Right renal pelvis (tissue), 4 donors: Measurements from ENCODE around the gene CCDC192. TPM values are rescaled to one million over a fixed set of nuclear protein-coding genes. Genes with fewer than 3 reads are reported as not detected.

Experiments used
- DNase-seq, 4 donors: peaks; one replicate each; pipeline ENCODE4 v3.0.0-alpha.2; 2013; ENCODE audit warnings: low read depth in 4 of 4, low spot score in 3 of 4, missing footprints in 1 of 4
- polyA plus RNA-seq, 4 donors: library from polyadenylated mRNA; unstranded; fragments of 120-200 nt; gene quantifications; one replicate each; pipeline ENCODE4 v1.2.1, GENCODE V29; 2013; ENCODE audit not compliant: insufficient read length in 4 of 4

The CCDC192 gene
- polyA plus RNA-seq, 4 donors: 0.79 to 1.2 (median 1.0) TPM

DNA sequence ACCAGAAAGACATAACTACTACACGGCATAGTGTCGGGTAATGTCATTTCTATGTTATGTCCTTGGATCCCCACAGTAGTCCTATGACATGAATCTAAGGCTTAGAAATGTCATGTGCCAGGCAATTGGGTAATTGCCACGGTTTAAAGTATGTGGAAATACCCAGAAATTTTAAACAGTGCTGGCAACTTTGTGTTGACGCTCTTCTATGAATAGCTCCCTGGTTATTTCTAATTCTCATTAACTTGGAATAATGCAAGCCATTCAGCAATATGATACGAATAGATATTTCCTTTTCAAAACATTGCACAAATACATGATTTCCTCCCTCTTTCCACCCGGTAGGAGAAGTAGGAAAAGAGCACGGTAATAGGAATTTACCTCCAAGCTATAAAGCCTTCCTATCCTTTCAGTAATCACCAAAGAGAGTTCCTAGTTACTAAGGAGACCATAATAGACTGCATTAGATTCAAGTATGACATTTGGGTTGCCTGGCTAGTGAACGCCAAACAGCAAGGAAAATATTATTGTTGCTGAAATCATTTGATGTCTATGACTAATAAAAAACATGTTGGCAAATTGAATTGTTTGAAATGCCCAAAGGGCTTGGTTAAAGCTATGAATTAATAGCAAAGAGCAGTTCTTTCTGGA lies 168.4 kb downstream of the CCDC192 start:
- no peak for DNase-seq

DNA sequence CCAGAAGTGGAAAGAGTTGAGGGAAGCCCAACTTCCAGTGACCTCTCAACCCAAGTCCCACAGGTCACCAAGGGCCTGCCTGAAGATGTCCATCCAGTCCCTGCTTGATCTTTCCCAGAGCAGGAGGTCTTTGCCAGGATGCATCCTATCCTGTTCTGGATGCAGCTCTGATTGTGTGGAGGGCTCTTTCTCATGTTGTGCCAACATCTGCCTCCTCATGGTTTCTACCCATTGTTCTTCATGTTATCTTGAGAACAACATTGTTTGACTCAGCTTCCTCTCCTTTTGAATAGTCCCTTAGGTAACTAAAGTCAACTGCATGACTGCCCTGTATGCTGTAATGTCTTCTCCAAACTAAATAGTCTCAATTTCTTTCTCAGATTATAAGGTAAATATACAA lies 169.3 kb downstream of the CCDC192 start:
- no peak for DNase-seq

DNA sequence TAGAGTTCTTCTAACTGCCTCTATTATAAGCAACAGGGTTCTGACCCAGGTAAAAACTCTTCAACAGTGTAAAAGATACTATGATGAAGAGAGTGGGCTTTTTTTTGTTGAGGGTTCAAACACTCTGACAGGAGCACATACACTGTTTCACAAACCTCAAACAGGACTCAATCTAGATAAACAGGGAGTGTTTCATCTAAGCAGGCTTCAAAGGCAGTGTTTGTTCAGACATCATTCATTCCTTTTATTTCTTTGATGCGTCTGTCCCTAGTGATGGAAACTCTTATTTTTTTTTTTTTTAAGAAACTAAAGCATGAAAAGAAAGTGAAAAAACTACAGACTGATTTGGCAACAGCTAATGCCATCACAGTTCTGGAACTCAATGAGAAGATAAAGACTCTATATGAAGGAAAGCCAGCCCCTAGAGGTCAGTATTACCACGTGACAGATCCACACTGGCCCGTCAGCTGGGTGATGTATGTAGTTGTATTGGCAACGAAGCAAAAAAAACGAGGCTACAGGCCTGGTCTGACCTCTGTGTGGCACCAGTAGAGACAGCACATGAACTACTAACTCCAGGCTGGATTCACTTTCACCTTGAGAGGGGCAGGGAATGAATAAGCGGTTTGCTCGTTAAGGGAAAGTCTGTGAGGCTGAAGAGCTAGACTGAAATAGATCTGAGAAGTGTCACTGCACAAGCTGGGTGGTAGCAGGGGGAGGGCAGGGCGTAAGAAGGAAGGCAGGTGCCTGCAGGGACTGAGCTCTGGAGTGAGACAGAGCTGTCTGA lies 172.2 kb downstream of the CCDC192 start:
- DNase-seq: peak; percentile 50 to 63 (median 54)

DNA sequence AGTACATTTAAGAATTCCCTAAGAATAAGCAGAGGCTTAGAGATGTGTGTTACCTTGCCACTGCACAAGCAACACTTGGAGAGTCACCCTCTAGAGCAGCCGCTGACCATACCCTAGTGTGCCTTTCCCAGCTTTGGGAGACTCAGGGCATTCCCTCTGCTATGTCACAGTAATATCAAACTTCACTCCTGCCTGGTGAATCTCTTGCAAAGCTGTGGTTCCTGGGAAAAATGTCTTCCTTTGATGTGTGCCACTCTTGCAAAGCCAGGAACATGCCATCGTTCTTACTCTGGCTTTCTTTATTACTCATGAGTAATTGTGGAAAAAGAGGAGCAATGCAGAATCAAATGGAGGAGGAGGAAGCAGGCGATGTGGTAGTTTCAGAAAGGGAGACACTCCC lies 173.2 kb downstream of the CCDC192 start:
- no peak for DNase-seq

DNA sequence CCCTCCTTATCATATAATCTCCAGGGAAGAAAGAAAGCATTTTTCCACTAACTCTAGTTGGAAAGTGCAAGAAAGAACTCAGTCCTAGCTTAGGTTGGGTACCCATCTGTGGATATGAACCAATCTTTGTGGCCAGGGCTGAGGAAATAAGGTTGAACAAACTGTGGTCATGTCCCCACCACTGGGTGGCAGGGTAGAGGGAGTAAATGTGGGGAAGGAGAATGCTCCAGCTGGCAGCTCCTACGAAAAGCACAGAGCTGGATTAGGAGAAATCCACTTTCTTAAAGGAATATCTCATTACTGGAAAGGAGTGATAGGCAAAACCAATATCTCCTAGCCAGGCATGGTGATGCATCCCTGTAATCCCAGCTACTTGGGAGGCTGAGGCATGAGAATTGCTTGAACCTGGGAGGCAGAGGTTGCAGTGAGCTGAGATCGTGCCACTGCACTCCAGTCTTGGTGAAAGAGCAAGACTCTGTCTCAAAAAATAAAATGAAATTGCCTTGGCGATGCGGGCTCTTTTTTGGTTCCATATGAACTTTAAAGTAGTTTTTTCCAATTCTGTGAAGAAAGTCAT lies 175.1 kb downstream of the CCDC192 start:
- no peak for DNase-seq

DNA sequence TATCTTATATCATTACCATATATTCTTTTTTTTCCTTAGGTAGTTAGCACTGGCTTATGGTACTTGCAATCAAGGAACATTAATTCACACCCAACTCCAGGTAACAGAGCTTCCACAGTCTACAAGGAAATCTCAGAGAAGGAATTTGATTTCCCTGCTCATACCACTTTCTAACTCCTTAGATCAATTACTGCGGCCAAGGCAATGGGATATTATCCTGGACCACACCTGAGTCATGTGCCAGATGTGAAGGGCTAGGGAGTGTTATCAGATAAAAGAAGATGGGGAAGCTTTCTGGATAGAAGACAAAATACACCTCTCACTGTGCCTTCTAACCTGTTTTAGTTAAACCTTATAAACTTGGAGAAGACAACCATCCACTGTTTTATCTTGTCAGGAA lies 181.2 kb downstream of the CCDC192 start:
- no peak for DNase-seq

DNA sequence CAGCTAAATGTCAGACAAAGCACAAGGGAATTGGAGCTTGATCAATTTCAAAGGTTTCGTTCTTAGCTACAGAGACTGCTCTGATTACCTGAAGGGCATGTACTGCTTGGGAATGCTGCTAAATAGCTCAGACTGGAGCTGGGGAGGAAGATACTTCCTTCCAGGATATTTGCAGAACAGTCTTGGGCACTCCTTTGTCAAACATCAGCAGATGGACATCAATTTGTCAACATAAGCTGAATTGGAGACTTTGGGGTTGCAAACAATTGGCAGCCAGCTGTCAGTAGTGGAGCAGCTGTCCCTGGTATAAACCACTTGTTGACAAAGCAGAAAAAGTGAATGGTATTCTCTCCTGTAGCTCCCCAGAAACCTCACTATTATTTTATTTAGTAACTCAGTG lies 182.0 kb downstream of the CCDC192 start:
- no peak for DNase-seq

DNA sequence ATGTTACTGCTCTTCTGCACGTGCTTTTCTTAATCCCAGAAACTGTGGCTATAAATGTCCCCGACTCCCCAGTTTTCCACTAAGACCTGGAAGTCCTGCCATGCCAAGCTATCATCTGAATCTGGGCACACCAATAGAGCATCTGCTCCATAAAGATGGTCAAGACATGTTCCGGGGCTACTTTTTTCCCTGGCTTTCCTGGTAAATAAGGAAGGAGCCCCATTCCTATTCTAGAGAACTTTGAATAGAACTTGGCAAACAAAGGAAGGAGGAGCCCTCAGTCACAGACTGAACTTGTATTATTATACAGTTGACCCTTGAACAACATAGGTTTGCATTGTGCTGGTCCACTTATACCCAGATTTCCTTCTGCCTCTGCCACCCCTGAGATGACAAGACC lies 182.9 kb downstream of the CCDC192 start:
- DNase-seq: no peak

DNA sequence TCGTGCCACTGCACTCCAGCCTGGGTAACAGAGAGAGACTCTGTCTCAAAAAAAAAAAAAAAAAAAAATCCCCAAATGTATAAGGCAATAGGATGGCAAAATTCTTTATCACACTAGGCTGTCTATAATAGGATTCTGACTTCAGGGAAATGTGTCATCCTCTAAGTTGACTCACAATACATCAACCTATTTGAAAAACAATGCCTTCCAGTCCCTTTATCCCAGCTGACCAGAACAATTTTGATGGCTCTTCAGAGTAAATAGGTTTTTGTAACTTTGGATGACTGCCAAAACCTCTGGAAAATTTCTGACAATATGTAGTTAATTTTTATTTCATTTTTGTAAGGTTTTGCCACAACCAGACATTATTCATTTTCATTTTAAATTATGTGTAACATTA lies 184.1 kb downstream of the CCDC192 start:
- DNase-seq: no peak

DNA sequence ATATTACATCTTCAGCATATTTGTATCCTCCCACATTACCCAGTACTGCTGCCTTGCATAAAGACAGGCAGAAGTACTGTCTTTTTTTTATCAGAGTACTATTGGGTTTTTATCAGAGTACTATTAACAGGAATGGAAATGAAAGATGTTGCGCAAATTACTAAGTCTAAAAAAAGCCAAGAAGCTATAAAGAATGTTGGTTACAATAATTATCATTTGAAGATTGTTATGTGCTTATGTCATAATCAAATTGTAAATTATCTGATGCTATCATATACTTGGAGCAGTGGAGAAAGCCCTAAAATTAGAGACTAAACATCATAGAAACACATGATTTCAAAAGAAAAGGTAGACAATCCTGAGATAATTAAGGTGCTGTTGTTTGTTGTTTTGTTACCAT lies 188.8 kb downstream of the CCDC192 start:
- DNase-seq: no peak

DNA sequence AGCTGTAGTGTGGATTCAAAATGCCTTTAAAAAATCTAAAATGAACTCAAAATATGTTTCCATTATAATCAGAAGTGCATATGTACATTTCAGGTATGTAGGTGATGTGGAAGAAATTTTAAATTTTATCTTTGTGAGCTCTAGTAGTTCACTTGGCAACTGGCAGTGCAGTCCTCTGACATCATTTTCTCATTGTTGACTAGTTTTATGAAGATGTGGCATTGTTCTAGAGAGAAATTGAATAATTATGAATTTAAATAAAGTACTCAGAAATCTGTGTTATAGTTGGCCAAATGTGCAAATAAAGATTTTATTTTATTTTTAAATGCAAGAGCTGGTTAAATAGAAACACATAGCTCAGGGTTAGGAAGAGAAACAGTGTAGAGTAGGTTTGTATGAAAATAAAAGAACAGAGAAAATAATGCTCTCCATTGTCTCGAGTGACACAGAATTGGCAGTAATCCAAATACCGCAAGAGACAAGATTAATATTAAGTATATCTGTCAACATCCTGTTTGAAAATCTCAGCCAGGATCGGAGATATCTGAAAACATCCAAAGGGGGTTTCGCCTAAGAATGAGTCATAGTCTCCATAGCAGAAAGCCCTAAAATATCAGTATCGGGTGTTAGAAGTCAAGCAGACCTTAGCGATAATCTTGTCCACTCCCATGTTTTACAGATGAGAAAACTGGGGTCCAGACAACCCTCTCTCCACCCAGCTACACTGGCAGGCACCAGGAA lies 189.4 kb downstream of the CCDC192 start:
- DNase-seq: no peak

DNA sequence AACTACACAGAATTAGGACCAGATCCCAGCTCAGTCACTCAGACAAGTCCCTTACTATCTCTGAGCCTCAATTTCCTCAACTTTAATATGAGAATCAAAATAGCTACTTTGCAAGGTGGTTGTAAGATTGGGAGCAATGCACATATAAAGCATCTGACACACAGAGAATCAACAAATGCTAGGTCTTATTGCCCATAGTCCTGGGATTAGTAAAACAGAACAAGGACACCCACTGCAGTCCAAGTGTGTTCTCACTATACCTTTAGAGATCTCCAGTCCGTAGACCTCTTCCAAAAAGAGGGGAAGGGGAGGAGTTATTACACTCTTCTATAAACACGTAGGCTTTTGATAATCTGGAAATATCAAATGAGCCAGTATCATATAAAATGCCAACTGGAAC lies 190.0 kb downstream of the CCDC192 start:
- DNase-seq: no peak

DNA sequence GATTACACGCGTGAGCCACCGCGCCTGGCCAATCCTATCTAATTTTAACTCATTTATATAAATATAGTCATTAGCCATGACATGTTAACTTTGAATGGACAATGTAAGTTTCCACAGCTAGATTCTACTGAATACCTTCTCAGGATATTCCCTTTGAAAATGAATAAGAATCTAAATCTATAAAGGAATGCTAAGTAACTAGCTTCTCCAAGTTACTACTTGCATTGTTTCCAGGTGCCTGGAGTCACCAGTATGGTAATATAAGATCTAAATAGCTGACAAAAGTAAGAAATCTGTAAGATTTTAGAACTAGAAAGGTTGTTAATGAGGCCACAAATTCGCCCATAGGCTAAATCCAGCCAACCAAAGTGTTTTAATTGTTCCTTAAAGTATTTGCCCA lies 191.3 kb downstream of the CCDC192 start:
- DNase-seq: no peak

DNA sequence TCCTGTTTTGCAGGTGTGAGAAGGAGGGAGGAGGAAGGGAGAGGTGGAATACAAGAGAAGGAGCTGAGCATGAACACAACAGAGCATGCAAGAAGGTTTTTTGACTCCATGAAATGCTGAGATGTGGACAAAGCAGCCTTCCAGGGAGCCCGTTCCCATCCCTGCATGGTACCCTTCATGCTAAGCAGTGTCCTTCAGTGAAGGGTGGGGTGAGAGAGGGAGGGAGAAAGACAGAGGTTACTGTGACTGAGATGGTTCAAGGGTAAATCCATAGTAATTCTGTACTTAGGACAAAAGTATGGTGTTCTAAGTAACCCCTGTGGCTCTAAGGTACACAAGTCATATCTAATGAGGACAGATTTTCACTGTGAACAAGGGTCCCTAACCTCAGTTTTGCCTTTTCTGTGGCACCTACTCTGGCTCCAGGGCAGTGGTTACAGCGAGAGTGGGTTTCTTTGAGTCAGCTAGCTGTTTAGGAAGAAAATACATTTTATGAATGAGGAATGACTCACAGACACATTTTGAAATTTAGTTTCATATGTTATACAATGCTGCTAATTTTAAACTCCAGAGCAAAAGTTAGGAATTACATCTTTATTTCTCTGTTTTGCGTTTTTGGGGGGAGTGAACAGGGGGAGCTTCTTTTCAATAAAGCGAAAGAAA lies 195.5 kb downstream of the CCDC192 start:
- no peak for DNase-seq

DNA sequence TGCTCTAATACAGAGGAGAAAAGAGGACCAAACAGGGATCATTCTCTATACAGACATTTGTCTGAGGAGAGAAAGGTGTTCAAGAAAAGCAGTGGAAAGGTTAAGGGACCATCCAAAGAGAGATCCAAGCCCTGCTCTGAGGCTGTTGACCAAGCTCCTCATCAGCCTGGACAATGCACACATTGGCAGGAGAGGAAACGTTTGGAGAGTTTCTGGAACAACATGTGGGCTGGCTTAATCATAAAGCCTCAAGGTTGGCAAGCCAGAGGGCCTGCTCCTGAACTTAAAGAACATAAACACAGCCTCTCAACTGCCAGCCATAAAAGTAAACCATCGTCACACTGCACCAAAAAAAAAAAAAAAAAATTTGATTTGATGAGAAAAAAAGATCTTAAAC lies 196.0 kb downstream of the CCDC192 start:
- no peak for DNase-seq

DNA sequence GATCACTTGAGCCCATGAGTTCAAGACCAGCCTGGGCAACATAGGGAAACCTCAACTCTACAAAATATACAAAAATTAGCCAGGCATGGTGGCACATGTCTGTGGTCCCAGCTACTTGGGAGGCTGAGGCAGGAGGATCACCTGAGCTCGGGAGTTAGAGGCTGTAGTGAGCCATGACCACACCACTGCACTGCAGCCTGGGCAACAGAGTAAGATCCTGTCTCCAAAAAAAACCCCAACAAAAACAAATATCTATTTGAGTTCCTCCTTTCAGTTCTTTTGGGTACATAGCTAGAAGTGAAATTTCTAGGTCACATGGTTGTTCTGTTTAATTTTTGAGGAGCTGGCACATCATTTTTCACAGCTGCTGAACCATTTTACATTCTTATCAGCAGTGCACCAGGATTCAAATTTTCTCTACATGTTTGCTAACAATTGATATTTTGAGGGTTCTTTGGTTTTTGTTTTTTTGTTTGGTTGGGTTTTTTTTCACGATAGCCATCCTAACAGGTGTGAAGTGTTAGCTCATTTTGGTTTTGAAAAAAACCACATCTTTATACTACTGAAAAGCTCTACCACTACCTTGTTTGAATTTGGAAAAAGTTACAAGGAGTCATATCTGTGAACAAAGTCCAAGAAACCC lies 203.5 kb downstream of the CCDC192 start:
- no peak for DNase-seq

DNA sequence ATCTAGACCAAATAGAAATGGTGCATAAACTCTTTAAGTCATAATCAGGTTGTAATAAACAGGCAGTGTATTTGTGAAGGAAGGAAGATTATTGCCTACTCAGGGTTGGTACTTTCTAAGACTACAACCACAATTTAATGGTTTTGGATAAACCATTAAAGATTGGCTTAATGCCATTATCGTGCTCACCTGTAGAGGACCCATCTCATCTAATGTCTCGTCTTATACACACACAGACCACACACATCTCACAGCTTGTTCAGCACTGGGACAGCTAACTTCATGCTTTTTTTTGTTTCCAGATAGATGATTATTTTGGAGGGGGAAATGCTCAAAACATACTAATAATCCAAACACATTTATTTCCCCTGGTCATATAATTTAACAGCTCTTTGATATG lies 204.7 kb downstream of the CCDC192 start:
- no peak for DNase-seq

DNA sequence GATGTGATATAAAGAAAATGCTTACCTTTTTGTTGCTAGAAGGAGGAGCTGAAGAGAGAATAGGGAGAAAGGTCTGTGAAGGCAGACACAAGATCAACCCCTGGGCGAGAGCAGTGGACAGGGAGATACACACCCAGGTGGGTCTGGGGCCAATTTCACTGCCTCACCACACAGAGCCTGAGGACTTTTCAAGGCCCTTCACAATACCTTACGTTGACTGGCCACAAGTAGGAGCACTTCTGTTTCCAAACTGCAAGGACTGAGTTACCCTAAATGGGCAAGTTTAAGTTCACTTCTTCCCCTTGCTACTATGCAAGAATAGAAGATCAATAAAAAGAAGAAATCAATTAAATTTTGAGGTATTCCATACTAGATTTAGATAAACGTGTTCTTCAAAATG lies 205.9 kb downstream of the CCDC192 start:
- DNase-seq: no peak

DNA sequence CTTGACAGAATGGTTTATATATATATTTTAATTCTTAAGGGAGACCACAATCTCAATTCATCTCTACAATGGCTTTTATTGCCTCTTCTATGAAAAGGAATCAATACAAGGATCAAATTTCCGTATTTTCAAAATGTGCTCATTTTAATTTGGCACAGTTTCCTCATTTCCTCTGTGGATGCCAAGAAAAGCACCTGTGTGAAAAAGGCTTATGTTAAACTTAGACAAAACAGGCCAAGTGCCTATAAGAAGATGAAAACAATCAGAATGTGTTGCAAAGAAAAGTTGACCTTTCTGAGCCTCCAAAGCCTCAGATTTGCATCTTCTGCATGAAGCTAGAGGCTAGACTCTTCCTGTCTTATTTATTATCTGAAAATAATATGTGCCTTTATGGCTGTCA lies 206.6 kb downstream of the CCDC192 start:
- no peak for DNase-seq

DNA sequence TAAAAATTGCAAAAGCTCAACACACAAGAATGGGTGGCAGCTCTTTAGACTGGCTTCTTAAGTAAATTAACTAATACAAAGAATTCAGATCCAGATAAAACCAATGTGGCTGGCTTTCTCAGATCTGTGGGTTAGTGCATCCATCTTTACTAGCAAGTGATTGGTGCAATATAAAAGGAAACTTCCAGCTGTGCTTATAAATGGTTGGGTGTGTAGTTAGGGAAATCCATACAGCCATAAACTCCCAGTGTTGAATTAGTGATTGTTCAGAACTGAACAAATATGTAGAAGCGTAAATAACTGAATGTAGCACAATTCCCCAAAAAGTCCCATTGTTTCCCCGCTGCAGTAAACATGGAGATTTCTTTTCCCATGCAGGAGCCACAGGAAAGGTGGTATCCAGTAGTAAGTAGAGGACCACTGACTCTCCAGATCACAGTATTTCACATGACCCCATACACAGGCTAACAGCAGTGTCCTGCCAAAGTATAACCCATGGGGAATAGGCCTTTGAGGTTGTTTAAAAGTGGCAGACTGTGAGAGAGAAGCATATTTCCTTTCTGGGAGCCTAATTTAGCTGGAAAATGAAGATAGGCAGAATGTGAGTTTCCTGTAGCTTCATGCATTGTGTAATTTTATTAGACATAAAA lies 207.2 kb downstream of the CCDC192 start:
- DNase-seq: no peak
